ENCODE results near the gene PABPC3. TPM values are rescaled to one million over a fixed set of nuclear protein-coding genes. Genes with fewer than 3 reads are reported as not detected.

The PABPC3 gene
- polyA plus RNA-seq, 1 of the 3 experiments (the other 2 are of a cell fraction): 0.02 TPM

GRCh38 chr13:25088562-25089221 is 7.2 kb upstream of the PABPC3 start (continued):
- TF ChIP-seq ZBTB33 (IDR thresholded peaks at IDR 0.05; ENCODE audit: borderline replicate concordance, low read depth): no peak
- no peak for TF ChIP-seq SIN3A (IDR thresholded peaks at IDR 0.05; ENCODE audit: borderline replicate concordance, low read depth, low read length)
- no peak for TF ChIP-seq GABPA (IDR thresholded peaks at IDR 0.05; ENCODE audit: low read depth)
- TF ChIP-seq USF1 (IDR thresholded peaks at IDR 0.05; ENCODE audit: borderline replicate concordance, low read depth): no peak
- no peak for TF ChIP-seq RFX5 (IDR thresholded peaks at IDR 0.05; ENCODE audit: low read length)
- TF ChIP-seq MEF2A (IDR thresholded peaks at IDR 0.05; ENCODE audit: borderline replicate concordance, low read depth): no peak

- Histone ChIP-seq H3K4me1 (ENCODE audit: control insufficient read depth in 1 of 2, insufficient read depth in 2 of 2, low read depth in 1 of 2, low read length in 1 of 2) (no peaks in the 10 kb centered on the region), H3K4me3 (ENCODE audit: low read depth in 2 of 2, low read length in 1 of 2) (no peak overlapping the region), H4K20me1 (ENCODE audit: insufficient read depth) (no peaks in the 10 kb centered on the region), H3K9ac (no peak overlapping the region), H3F3A (replicated peaks; ENCODE audit: insufficient read depth) (no peaks in the 10 kb centered on the region), H3K9me2 (no peaks in the 10 kb centered on the region), H3K36me3 (replicated peaks in 1 of 2; ENCODE audit: control insufficient read depth in 1 of 2, insufficient read depth in 2 of 2, low read length in 1 of 2) (no peaks in the 10 kb centered on the region), H3K27ac (ENCODE audit: low read depth in 2 of 2, low read length in 1 of 2) (no peak overlapping the region), H2AFZ (ENCODE audit: low read depth) (no peak overlapping the region), H3K4me2 (no peak overlapping the region), H3K9me3 (no peaks in the 10 kb centered on the region), H3K79me2 (ENCODE audit: insufficient read depth) (no peaks in the 10 kb centered on the region), H3K27me3 (ENCODE audit: insufficient read depth) (peaks cover 8% of the 10 kb centered on the region; the same call in 1 of the 2 replicates)
- WGBS (ENCODE audit: low lambda C conversion rate): 46% methylated on average over 13 of the region's 13 CpGs
- ChIA-PET CTCF (interaction anchor here (1.4 to 3.8 kb wide), 2 partner anchors 13 to 16 kb away, joined by 3 to 13 read pairs; no protein-coding TSS in a partner anchor), POLR2A (no interaction called here)
- no peak for DNase-seq
- TF ChIP-seq TCF12 (IDR thresholded peaks at IDR 0.05): no peak
- TF ChIP-seq GATA2 (CRISPR knock-in tag; IDR thresholded peaks at IDR 0.05): no peak
- no peak for TF ChIP-seq USF1 (IDR thresholded peaks at IDR 0.05; ENCODE audit: borderline replicate concordance, low read depth)
- TF ChIP-seq ELF1 (IDR thresholded peaks at IDR 0.05): no peak
- no peak for TF ChIP-seq RXRA (IDR thresholded peaks at IDR 0.05; ENCODE audit: borderline replicate concordance, low read depth)
- no peak for TF ChIP-seq FOXJ3 (CRISPR knock-in tag; IDR thresholded peaks at IDR 0.05)
- TF ChIP-seq TAF1 (IDR thresholded peaks at IDR 0.05; ENCODE audit: borderline replicate concordance, low read depth, low read length): no peak
- no peak for TF ChIP-seq TEAD4 (IDR thresholded peaks at IDR 0.05; ENCODE audit: borderline replicate concordance, insufficient read depth)
- TF ChIP-seq EZH2phosphoT487 (IDR thresholded peaks at IDR 0.05; ENCODE audit: borderline replicate concordance, low read depth): no peak
Observed at GRCh38 chr13:25097426-25097825, 1.5 kb downstream of the PABPC3 start.
